ENCODE measurements around the gene SRD5A2.

DNA sequence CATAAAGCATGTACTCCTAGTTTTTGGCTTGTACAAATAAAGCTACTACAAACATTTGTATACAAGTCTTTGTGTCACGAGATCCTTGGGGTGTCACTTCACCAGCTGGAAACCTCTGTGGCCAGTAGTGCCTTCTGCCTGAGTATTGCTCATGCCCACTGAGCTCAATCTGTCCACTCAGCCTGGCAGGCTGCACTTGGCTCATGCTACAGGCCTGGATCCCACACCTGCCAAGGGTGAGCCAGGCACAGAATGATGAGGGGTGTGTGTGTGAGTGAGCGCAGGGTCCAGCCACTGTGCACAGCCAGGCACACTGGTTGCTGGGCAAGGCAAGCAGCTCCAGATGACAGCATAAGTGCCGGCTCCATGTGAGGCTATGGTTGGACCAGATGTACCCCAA, 13.1 kb downstream of the SRD5A2 start:
- TF ChIP-seq, protein P1, sequence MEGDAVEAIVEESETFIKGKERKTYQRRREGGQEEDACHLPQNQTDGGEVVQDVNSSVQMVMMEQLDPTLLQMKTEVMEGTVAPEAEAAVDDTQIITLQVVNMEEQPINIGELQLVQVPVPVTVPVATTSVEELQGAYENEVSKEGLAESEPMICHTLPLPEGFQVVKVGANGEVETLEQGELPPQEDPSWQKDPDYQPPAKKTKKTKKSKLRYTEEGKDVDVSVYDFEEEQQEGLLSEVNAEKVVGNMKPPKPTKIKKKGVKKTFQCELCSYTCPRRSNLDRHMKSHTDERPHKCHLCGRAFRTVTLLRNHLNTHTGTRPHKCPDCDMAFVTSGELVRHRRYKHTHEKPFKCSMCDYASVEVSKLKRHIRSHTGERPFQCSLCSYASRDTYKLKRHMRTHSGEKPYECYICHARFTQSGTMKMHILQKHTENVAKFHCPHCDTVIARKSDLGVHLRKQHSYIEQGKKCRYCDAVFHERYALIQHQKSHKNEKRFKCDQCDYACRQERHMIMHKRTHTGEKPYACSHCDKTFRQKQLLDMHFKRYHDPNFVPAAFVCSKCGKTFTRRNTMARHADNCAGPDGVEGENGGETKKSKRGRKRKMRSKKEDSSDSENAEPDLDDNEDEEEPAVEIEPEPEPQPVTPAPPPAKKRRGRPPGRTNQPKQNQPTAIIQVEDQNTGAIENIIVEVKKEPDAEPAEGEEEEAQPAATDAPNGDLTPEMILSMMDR (conservative IDR thresholded peaks at IDR 0.05), result no peak
- TF ChIP-seq ZFX (IDR thresholded peaks at IDR 0.05), result no peak
